ENCODE measurements around the gene RAP2C. TPM values are rescaled to one million over a fixed set of nuclear protein-coding genes. Genes with fewer than 3 reads are reported as not detected.

The RAP2C gene
- 9.3 and 11.6 TPM in 2 replicates for total RNA-seq

DNA sequence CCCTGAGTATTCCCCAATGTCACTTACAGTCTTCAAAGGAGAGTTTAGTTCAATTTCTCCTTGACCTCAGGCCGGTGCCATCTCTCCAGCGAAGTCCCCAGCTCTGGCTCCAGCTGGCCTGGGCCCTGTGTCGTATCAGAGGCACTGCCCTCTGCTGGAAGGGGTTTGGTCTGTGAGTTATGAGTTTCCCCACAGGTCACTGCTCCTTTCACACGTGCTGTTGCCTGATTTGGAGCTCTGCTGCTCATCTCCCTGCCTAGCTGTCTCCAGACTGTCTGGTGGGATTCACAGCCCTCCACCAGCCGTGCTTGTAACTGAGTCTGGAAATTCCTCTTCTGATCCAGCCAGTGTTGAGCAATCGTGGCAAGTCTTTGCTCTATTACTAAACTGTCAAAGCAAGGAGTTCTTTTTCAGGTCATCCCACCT is at the start of gene RAP2C:
Gene RAP2C, minus strand, starts transcription at position 105 of the 426 bp plus-strand sequence. CDS start 2,179 bp downstream, outside the sequence.
- DNase-seq (ENCODE audit: low read depth in 2 of 2) = peak; percentile 70 to 82

DNA sequence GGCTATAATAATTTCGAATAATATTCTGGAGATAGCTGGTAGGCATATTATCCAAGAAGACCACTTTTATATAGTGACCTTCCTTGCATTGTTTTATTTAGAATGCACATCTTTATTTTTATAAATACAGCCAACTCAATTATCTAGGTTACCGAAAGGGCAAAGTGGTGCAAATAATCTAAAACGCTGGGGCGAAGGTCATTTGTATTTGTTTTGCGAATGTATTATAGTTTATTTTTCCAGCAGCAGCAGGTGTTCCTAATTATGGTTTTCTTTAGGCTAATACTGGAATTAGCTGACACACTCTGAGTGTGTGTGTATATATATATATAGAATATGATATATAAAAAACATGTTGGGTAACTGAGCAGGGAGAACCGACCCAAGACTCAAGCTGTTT is 48.1 kb upstream of the RAP2C start:
- DNase-seq (ENCODE audit: low read depth in 2 of 2) = no peak

DNA sequence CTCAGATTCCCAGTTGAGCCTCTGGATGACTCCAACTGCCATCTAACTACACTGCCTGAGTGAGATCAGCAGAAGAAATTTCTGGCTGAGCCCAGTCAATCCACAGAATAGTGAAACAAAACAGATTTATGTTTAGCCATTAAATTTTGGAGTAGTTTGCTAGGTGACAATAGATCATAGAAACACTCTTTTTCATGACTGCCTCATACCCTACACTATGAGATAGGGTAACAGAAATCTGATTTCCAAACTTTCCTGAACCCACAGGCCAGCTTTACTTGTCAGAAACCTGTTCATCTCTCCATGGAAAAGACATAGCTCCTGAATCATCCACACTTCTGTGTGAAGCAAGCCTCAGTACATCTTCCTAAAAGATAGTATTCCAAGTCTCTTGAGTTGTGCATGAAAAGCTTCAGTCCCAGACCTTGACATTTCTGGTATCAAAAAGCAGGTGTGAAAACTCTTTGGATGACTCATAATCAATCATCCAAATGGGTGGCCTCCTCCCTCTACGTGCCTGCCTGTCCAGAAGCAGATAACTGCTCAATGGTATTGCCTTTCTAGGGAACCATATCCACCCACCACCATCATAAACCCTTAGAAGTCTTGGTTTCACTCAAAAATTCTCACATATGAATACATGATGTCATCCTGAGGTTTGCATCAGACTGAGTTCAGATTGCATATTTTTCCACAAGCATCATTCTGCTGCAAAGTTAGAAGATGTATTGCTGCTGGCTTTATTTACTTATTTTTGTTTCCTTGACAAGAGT is 47.5 kb upstream of the RAP2C start:
- no peak for DNase-seq (ENCODE audit: low read depth in 2 of 2)

DNA sequence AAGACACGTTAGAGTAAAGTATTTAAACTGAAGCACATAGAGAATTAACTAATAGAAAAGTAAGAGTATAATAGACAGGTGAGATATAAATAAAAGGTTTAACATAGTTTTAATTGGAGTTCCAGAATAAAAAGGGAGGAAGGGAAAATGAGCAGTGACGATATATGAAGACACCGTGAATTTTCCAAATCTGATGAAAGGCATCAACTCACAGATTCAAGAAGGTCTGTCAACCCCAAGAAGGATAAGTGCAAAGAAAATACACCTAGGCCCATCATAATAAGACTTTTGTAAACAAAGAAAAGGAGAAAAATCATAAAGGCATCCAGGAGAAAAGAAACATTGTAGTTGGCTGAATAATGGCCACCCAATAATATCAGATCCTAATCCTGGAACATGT is 43.9 kb upstream of the RAP2C start:
- no peak for DNase-seq (ENCODE audit: low read depth in 2 of 2)

DNA sequence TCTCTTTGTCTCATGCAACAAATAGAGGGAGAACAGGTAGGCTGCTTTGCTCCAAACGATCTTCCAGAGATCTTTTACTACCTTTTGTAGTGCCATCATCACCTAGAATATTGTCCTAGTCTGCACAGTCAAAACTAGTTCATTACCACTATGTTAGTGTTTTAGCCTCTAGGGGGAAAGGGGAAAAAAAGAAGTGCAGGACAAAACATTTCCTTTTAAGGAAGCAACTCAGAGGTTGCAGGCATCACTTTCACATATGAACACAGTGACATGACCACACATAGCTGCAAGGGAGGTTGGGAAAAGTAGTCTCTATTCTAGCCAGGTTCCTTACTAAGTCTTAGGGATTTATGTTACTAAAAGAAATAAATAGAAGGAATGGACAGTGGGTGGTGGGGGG is 39.3 kb upstream of the RAP2C start:
- DNase-seq (ENCODE audit: low read depth in 2 of 2) = no peak

GRCh38 chrX:132257116-132257515 is 37.9 kb upstream of the RAP2C start:
- no peak for DNase-seq (ENCODE audit: low read depth in 2 of 2)

- no peak for DNase-seq (ENCODE audit: low read depth in 2 of 2)
Measured at GRCh38 chrX:132236121-132236520, 16.9 kb upstream of the RAP2C start.

DNA sequence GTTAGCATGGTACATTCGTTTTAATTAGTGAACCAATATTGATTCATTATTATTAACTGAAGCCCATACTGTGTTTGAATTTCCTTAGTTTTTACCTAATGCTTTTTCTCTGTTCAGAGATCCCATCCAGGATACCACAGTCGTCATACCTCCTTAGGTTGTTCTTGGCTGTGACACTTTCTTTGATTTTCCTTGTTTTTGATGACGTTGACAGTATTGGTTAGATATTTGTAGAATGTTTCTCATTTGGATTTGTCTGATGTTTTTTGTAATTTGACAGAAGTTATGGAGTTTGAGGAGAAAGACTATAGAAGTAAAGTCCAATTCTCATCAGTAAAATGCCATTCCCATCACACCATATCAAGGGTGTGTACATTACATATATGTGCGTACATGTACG is 16.2 kb upstream of the RAP2C start:
- DNase-seq (ENCODE audit: low read depth in 2 of 2) = no peak

GRCh38 chrX:132231587-132231986 is 12.3 kb upstream of the RAP2C start:
- DNase-seq (ENCODE audit: low read depth in 2 of 2) = no peak

DNA sequence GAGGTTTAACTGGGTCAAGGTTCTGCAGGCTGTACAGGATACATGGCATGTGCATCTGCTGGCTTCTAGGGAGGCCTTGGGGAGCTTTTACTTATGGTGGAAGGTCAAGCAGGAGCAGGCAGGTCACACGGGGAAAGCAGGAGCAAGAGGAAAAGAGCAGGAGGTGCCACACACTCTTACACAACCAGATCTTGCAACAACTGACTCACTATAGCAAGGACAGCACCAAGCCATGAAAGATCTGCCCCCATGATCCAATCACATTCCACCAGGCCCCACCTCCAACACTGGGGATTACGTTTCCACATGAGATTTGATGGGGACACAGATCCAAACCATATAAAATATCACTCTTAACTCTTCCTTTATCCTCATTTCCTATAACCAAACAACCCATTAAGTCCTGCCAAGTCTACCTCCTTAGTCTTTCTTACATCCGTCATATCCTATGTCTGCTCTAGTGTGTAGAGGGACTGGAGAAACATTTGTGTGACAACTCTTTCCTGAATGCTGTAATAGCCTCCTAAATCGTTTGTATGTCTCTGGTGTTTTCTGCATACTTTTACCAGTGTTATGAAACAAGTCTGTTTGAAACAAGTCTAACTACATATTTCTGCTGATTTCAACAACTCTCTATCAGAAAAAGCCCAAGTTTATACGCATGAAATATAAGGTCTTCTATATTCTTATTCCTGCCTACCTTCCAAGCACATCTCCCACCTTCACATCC is 8.3 kb upstream of the RAP2C start:
- DNase-seq (ENCODE audit: low read depth in 2 of 2) = no peak

GRCh38 chrX:132226169-132226568 is 6.9 kb upstream of the RAP2C start:
- DNase-seq (ENCODE audit: low read depth in 2 of 2) = peak; percentile 20 to 36

GRCh38 chrX:132218100-132218812 is 991 bp downstream of the RAP2C start:
- peak; percentile 81 to 84 for DNase-seq (ENCODE audit: low read depth in 2 of 2)

- peak; percentile 68 to 79 for DNase-seq (ENCODE audit: low read depth in 2 of 2)
Measured at GRCh38 chrX:132217203-132218073, 1.8 kb downstream of the RAP2C start.

GRCh38 chrX:132216806-132217202 is 2.4 kb downstream of the RAP2C start:
- DNase-seq (ENCODE audit: low read depth in 2 of 2) = peak; percentile 5 to 39

GRCh38 chrX:132216283-132216682 is 3.0 kb downstream of the RAP2C start:
- no peak for DNase-seq (ENCODE audit: low read depth in 2 of 2)

GRCh38 chrX:132214518-132214917 is 4.7 kb downstream of the RAP2C start:
- DNase-seq (ENCODE audit: low read depth in 2 of 2) = no peak

DNA sequence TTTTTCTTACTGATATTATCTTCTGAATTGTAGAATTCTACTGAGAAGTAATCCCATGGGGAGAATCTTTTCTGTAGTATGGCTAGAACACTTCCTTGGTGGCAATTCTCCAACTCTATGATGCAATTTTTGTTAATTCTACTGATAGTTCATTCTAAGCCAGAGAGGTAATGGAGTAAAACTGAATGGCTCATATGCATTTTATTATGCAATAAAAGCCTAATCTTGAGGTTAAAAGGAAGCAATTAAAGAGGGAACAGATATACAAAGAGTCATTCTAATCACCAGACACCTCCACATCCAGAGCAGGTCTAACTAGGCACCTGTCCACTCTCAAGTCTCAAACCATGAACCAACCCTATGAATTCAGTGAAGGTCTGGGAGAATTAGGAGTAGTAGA is 9.7 kb downstream of the RAP2C start:
- DNase-seq (ENCODE audit: low read depth in 2 of 2) = no peak

DNA sequence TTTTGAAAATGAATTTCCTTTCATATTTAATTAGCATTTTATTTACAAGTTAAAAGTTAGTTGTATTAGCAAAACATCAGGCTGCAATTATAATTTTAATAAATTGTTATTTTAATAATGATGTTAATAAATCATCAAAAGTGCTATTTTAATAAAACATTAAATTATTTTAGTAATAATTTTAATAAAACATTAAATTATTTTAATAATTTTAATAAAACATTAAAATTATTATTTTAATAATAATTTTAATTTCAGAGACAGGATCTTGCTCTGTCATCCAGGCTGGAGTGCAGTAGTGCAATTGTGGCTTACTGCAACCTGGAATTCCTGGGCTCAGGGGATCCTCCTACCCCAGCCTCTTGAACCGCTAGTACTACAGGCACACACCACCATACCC is 10.8 kb downstream of the RAP2C start:
- no peak for DNase-seq (ENCODE audit: low read depth in 2 of 2)

GRCh38 chrX:132207996-132208395 is 11.3 kb downstream of the RAP2C start:
- DNase-seq (ENCODE audit: low read depth in 2 of 2) = no peak

DNA sequence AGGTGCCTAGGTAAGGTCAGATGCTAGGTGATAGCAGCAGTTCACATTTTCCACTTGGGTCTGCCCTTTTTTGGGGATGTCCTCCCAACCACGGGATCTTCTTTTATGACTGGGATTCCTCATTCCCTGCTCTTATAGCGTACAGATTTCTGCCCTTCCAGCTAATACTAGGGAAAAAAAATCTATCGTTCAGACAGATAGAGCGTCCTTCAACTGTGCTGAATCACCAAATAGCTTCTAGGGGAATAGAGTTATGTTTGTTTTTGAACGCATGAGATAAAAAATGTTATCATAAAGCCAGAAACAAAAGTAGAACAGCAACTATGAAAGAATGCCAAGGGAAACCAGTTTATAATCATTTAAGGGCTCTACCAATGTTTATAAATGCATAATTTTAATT is 13.0 kb downstream of the RAP2C start:
- DNase-seq (ENCODE audit: low read depth in 2 of 2) = no peak

GRCh38 chrX:132204629-132205028 is 14.6 kb downstream of the RAP2C start:
- no peak for DNase-seq (ENCODE audit: low read depth in 2 of 2)

Data from lung microvascular endothelial cell (primary cell).